ENCODE measurements around the gene DZIP1L.

DNA sequence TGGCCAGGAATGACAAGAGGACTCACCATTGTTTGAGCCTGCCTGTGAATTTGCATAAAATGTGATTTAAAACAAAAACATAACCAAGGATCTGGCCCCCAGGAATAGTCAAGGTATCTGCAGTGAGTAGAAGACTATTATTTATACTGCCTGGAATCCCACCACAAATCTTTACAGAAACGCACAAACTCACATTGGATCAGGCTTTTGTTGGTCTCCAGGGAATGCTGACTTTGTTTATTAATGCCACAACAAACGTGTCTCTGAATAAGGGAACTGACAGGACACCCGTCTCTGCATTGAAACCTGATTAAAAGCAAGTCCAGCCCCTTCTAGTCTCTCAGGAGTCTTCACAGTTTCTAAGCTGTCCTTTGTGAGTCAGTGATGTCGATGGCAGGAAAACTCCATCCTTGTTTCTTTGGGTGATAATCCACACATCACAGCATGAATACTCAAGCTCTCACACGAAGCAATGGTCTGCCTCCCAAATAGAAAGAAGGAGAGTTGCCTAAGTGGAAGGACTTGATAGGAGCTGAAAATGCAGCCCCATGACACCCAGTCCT is 67.7 kb downstream of the DZIP1L start:
- TF ChIP-seq ZFP30 (CRISPR knock-in tag; IDR thresholded peaks at IDR 0.05) (no peak), BACH2 (CRISPR knock-in tag; IDR thresholded peaks at IDR 0.05; ENCODE audit: borderline replicate concordance) (no peak), GLIS3 (CRISPR knock-in tag; IDR thresholded peaks at IDR 0.05) (no peak), ARNTL (CRISPR knock-in tag; IDR thresholded peaks at IDR 0.05; ENCODE audit: borderline replicate concordance, low read depth) (no peak), PPARA (CRISPR knock-in tag; IDR thresholded peaks at IDR 0.05; ENCODE audit: borderline replicate concordance) (no peak), RARB (CRISPR knock-in tag; IDR thresholded peaks at IDR 0.05) (no peak), SNAI2 (CRISPR knock-in tag; IDR thresholded peaks at IDR 0.05) (no peak), OSR1 (CRISPR knock-in tag; IDR thresholded peaks at IDR 0.05) (no peak), ZC3H10 (CRISPR knock-in tag; IDR thresholded peaks at IDR 0.05) (no peak)
- TF ChIP-seq, protein P1, sequence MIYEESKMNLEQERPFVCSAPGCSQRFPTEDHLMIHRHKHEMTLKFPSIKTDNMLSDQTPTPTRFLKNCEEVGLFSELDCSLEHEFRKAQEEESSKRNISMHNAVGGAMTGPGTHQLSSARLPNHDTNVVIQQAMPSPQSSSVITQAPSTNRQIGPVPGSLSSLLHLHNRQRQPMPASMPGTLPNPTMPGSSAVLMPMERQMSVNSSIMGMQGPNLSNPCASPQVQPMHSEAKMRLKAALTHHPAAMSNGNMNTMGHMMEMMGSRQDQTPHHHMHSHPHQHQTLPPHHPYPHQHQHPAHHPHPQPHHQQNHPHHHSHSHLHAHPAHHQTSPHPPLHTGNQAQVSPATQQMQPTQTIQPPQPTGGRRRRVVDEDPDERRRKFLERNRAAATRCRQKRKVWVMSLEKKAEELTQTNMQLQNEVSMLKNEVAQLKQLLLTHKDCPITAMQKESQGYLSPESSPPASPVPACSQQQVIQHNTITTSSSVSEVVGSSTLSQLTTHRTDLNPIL (CRISPR knock-in tag; IDR thresholded peaks at IDR 0.05; ENCODE audit: low read depth), result no peak
- TF ChIP-seq, protein P2, sequence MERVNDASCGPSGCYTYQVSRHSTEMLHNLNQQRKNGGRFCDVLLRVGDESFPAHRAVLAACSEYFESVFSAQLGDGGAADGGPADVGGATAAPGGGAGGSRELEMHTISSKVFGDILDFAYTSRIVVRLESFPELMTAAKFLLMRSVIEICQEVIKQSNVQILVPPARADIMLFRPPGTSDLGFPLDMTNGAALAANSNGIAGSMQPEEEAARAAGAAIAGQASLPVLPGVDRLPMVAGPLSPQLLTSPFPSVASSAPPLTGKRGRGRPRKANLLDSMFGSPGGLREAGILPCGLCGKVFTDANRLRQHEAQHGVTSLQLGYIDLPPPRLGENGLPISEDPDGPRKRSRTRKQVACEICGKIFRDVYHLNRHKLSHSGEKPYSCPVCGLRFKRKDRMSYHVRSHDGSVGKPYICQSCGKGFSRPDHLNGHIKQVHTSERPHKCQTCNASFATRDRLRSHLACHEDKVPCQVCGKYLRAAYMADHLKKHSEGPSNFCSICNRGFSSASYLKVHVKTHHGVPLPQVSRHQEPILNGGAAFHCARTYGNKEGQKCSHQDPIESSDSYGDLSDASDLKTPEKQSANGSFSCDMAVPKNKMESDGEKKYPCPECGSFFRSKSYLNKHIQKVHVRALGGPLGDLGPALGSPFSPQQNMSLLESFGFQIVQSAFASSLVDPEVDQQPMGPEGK (CRISPR knock-in tag; IDR thresholded peaks at IDR 0.05; ENCODE audit: borderline replicate concordance), result no peak
